Neuron (in vitro differentiated cells): ENCODE data around the gene DLX6.

ENCODE experiments used
- H2AFZ ChIP-seq: one replicate; pipeline ENCODE4 v1.6.1; 2013; ENCODE audit warnings: low read depth, mild to moderate bottlenecking, inconsistent platforms, low read length, moderate library complexity
- H3K27me3 ChIP-seq: one replicate; pipeline ENCODE4 v1.6.1; 2013; ENCODE audit warnings: low read length; ENCODE audit not compliant: insufficient read depth
- H3K36me3 ChIP-seq: one replicate; pipeline ENCODE4 v1.6.1; 2013; ENCODE audit warnings: low read length; ENCODE audit not compliant: insufficient read depth
- H3K4me1 ChIP-seq: one replicate; pipeline ENCODE4 v1.6.1; 2013; ENCODE audit warnings: low read length; ENCODE audit not compliant: insufficient read depth
- H3K4me3 ChIP-seq: 2 replicates; pipeline ENCODE4 v1.5.1; 2013; ENCODE audit warnings: mild to moderate bottlenecking, low read length, moderate library complexity
- H3K9me3 ChIP-seq: one replicate; pipeline ENCODE4 v1.6.1; 2013; ENCODE audit warnings: low read length

Gene DLX6

GRCh38 chr7:97009753-97010732 is 4.7 kb downstream of the DLX6 start:
- Histone ChIP-seq H3K4me1 (no peaks in the 10 kb centered on the region), H3K36me3 (no peaks in the 10 kb centered on the region), H3K27me3 (peaks cover 90% of the 10 kb centered on the region), H3K9me3 (no peaks in the 10 kb centered on the region), H3K4me3 (no peak overlapping the region), H2AFZ (no peak overlapping the region)

- Histone ChIP-seq H3K4me3 (no peak overlapping the region), H3K27me3 (peaks cover 98% of the 10 kb centered on the region), H3K4me1 (no peaks in the 10 kb centered on the region), H3K36me3 (no peaks in the 10 kb centered on the region), H3K9me3 (no peaks in the 10 kb centered on the region), H2AFZ (no peak overlapping the region)
These were observed 5.8 kb downstream of the DLX6 start for GRCh38 chr7:97011104-97011503.

GRCh38 chr7:97011536-97012364 is 6.4 kb downstream of the DLX6 start:
- Histone ChIP-seq H3K27me3 (peaks cover 99% of the 10 kb centered on the region), H3K4me3 (no peak overlapping the region), H3K9me3 (no peaks in the 10 kb centered on the region), H3K4me1 (no peaks in the 10 kb centered on the region), H2AFZ (no peak overlapping the region), H3K36me3 (no peaks in the 10 kb centered on the region)

GRCh38 chr7:97012365-97013133 is 7.2 kb downstream of the DLX6 start:
- H3K27me3 ChIP-seq: peaks cover 99% of the 10 kb centered on the region
- H3K4me1 ChIP-seq: no peaks in the 10 kb centered on the region
- H3K4me3 ChIP-seq: no peak overlapping the region
- no peak overlapping the region for H2AFZ ChIP-seq
- no peaks in the 10 kb centered on the region for H3K9me3 ChIP-seq
- H3K36me3 ChIP-seq: no peaks in the 10 kb centered on the region

GRCh38 chr7:97013134-97013844 is 7.9 kb downstream of the DLX6 start:
- no peaks in the 10 kb centered on the region for H3K36me3 ChIP-seq
- no peak overlapping the region for H2AFZ ChIP-seq
- H3K9me3 ChIP-seq: no peaks in the 10 kb centered on the region
- peaks cover 99% of the 10 kb centered on the region for H3K27me3 ChIP-seq
- no peak overlapping the region for H3K4me3 ChIP-seq
- H3K4me1 ChIP-seq: no peaks in the 10 kb centered on the region

- no peak overlapping the region for H3K4me3 ChIP-seq
- H2AFZ ChIP-seq: no peak overlapping the region
- H3K27me3 ChIP-seq: peaks cover 98% of the 10 kb centered on the region
These were observed 8.4 kb downstream of the DLX6 start for GRCh38 chr7:97013845-97014134.

GRCh38 chr7:97014145-97014750 is 8.9 kb downstream of the DLX6 start:
- H3K4me3 ChIP-seq: no peak overlapping the region

More at GRCh38 chr7:97013845-97014134, 8.4 kb downstream of the DLX6 start:
- Histone ChIP-seq H3K4me1 (no peaks in the 10 kb centered on the region), H3K9me3 (no peaks in the 10 kb centered on the region), H3K36me3 (no peaks in the 10 kb centered on the region)

GRCh38 chr7:97015279-97015678 is 9.9 kb downstream of the DLX6 start:
- H3K4me1 ChIP-seq: no peaks in the 10 kb centered on the region
- no peak overlapping the region for H3K4me3 ChIP-seq
- H3K36me3 ChIP-seq: no peaks in the 10 kb centered on the region
- no peaks in the 10 kb centered on the region for H3K9me3 ChIP-seq
- H3K27me3 ChIP-seq: peaks cover 97% of the 10 kb centered on the region
- no peak overlapping the region for H2AFZ ChIP-seq

More at GRCh38 chr7:97014145-97014750, 8.9 kb downstream of the DLX6 start:
- peaks cover 98% of the 10 kb centered on the region for H3K27me3 ChIP-seq
- no peaks in the 10 kb centered on the region for H3K36me3 ChIP-seq
- no peaks in the 10 kb centered on the region for H3K9me3 ChIP-seq
- no peak overlapping the region for H2AFZ ChIP-seq
- H3K4me1 ChIP-seq: no peaks in the 10 kb centered on the region

- Histone ChIP-seq H3K27me3 (peaks cover 97% of the 10 kb centered on the region), H2AFZ (no peak overlapping the region), H3K4me1 (peaks cover under 1% of the 10 kb centered on the region), H3K4me3 (no peak overlapping the region), H3K9me3 (no peaks in the 10 kb centered on the region), H3K36me3 (no peaks in the 10 kb centered on the region)
These were observed 10.5 kb downstream of the DLX6 start for GRCh38 chr7:97015756-97016380.

- H3K4me1 ChIP-seq: peaks cover 5% of the 10 kb centered on the region
- H3K9me3 ChIP-seq: no peaks in the 10 kb centered on the region
- no peak overlapping the region for H3K4me3 ChIP-seq
- no peaks in the 10 kb centered on the region for H3K36me3 ChIP-seq
- H3K27me3 ChIP-seq: peaks cover 97% of the 10 kb centered on the region
- H2AFZ ChIP-seq: no peak overlapping the region
These were observed 11.2 kb downstream of the DLX6 start for GRCh38 chr7:97016381-97017191.
